ENCODE data around the gene FOSB. TPM values are rescaled to one million over a fixed set of nuclear protein-coding genes. Genes with fewer than 3 reads are reported as not detected.
"Not testable (repeated sequence)": the region's sequence is repeated elsewhere in the genome, so short reads cannot be mapped to it uniquely, and the experiment has no call there.

The FOSB gene
- 2.5 and 3.2 TPM in 2 replicates for total RNA-seq (2014; rRNA removed; shearing (Covaris generic); ENCODE audit: low replicate concordance)

GRCh38 chr19:45467456-45468158, at the start of gene FOSB:
Gene FOSB, plus strand, starts transcription at chr19:45467996. Its CDS starts 591 bp downstream, at chr19:45468587.
- in situ Hi-C loops (cut with HindIII; ENCODE audit: low pct_unique_long_range_greater_than_20kb, low sequenced_read_pairs), result no loop called here
- peak; percentile 91 for DNase-seq (ENCODE audit: low read depth)

DNA sequence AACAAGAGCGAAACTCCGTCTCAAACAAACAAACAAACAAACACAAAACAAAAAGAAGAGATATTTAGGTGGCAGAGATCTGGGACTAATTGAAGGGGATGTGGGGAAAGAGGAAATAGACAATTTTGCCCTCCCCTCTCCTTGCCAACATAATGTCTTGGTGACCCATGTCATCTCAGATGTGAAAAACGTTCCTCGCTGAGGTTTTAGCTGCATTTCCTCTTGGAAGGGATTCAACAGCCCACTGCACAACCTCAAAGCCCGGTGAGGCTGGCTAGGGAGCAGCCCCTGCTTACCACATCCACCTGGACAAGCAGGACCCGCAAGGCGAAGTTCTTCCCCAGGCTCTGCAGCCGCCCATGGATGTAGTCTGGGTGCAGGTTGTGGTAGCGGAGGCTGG, 49.0 kb upstream of the FOSB start:
- in situ Hi-C loops (cut with HindIII; ENCODE audit: low pct_unique_long_range_greater_than_20kb, low sequenced_read_pairs), result no loop called here

DNA sequence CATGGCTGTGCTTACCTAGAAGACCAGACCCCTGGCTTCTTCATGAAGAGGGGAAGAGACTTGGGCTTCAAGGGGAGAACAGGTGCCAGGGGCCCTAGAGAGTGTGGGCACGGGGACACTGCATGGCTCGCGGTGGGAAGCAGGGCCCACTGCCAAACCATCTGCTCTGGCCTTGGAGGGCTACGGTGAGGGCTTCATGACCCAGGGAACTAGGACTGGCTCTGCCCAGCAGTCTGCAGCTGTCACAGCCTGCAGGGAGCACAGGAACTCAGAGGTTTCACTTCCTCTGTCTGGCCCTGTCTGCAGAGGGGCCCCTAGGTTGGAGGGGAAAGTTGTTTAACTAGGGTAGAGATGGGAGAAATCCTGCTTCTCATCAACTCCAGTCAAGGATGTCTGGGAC, 48.4 kb upstream of the FOSB start:
- no peak for DNase-seq (ENCODE audit: low read depth)
- in situ Hi-C loops (cut with HindIII; ENCODE audit: low pct_unique_long_range_greater_than_20kb, low sequenced_read_pairs), result no loop called here

More for the DNA sequence above, 49.0 kb upstream of the FOSB start:
- DNase-seq (ENCODE audit: low read depth), result no peak

DNA sequence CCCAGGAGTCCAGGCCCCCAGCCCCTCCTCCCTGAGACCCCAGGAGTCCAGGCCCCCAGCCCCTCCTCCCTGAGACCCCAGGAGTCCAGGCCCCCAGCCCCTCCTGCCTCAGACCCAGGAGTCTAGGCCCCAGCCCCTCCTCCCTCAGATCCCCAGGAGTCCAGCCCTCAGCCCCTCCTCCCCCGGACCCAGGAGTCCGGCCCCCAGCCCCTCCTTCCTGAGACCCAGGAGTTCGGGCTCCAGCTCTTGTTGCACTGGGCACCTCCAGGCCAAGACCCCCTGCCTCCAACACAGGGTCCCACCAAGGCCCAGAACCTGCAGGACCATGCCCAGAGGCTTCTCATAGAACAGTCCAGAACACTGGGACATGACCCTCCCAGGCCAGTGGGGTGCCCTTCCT, 47.9 kb upstream of the FOSB start:
- no peak for DNase-seq (ENCODE audit: low read depth)
- in situ Hi-C loops (cut with HindIII; ENCODE audit: low pct_unique_long_range_greater_than_20kb, low sequenced_read_pairs), result no loop called here

DNA sequence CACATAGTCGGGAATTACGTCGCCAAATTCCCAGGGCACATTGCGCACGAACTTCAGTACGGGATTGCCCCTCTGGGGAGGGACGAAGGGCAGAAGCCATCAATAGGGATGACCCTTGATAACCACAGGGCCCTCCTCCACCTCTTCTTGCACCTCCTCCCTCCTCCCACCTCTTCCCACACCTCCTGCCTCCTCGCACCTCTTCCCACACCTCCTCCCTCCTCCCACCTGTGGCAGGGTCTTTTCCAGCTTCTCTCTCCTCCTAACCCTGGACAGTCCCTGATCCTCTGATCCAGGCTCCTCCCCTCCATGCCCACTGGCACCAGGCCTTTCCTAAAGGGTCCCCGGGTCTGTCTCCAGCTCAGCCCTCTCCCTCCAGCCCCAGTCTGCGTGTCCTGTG, 47.4 kb upstream of the FOSB start:
- no peak for DNase-seq (ENCODE audit: low read depth)
- in situ Hi-C loops (cut with HindIII; ENCODE audit: low pct_unique_long_range_greater_than_20kb, low sequenced_read_pairs), result no loop called here

DNA sequence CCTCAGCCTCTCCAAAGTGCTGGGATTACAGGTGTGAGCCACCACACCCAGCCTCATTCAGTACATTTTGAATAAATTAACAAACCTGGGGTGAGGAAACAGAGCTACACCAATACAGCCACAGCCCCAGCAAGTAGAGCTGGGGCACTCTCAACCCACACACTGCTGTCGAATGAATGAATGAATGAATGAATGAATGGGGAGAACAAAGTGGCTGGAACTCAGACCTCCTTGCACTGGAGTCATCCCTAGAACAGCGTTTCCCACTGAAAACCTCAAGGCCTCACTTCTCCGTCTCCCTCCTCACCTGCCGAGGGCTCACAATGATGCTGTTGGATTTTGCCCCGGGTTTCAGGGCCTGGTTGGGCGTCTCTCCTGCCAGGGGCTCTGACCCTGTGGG, 46.9 kb upstream of the FOSB start:
- no peak for DNase-seq (ENCODE audit: low read depth)

GRCh38 chr19:45421947-45422498, 45.8 kb upstream of the FOSB start:
- in situ Hi-C loops (cut with HindIII; ENCODE audit: low pct_unique_long_range_greater_than_20kb, low sequenced_read_pairs), result no loop called here
- DNase-seq (ENCODE audit: low read depth), result no peak

More for the DNA sequence above, 46.9 kb upstream of the FOSB start:
- in situ Hi-C loops (cut with HindIII; ENCODE audit: low pct_unique_long_range_greater_than_20kb, low sequenced_read_pairs), result no loop called here

DNA sequence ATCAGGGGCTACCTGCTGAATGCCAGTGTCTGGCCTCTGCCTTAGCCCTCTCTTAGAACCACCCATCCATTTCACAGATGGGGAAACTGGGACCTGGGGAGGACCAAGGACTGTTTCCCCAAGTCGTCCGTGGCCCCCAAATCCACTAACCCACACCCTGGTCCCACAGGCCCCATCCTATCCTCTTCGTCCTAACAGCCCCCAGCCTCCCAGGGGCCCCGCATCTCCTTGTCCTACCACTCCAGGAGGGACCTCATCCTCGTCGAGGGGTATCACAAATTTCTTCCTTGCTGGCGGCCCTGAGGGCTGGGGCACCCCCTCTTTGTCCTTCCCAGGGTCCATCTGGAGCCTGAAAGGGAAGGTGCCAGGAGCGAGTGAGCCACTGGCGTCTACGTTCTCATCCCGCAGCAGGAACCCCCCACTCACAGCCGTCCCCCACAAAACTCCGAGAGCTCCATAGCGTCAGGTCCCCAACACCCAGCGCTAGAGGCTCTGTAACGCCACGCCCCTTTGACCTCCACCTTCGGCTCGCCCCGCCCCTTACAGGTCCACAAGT, 44.7 kb upstream of the FOSB start:
- no peak for DNase-seq (ENCODE audit: low read depth)
- in situ Hi-C loops (cut with HindIII; ENCODE audit: low pct_unique_long_range_greater_than_20kb, low sequenced_read_pairs), result no loop called here

DNA sequence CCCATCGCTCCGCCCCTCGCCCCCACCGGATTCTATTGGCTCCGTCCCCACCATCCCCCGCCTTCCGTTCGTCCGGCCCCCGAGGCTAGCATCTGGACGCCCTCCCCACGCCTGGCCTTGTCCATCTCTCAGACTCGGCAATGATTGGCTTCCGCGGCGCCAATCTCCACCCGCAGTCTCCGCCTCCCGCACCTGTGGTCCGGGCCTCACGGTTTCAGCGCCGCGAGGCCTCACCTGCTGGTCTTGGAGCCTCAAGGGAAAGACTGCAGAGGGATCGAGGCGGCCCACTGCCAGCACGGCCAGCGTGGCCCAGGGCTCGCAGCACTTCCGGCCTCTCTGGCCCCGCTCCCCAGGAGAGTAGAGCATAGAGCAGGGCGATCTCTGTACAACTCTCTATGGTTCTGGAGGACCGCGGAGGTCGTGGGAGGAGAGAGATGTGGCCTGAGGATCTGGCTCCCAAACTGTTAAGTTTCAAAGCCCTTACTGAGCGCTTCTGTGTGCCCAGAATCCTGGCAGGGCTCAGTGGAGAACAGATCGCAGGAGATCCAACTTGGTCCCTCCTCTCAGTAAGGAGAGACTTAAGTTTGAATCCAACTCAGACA, 44.1 kb upstream of the FOSB start, which contains the start of gene ERCC1:
Gene ERCC1 (minus strand): TSS at position 329 of the 602 bp plus-strand sequence. CDS start 543 bp downstream, outside the sequence.
- DNase-seq (ENCODE audit: low read depth), result peak; percentile 99
- in situ Hi-C loops (cut with HindIII; ENCODE audit: low pct_unique_long_range_greater_than_20kb, low sequenced_read_pairs), result no loop called here

- peak; percentile 90 for DNase-seq (ENCODE audit: low read depth)
- in situ Hi-C loops (cut with HindIII; ENCODE audit: low pct_unique_long_range_greater_than_20kb, low sequenced_read_pairs), result no loop called here
Observed at GRCh38 chr19:45424191-45425058, 43.4 kb upstream of the FOSB start.

GRCh38 chr19:45428384-45429231, 39.2 kb upstream of the FOSB start:
- DNase-seq (ENCODE audit: low read depth), result no peak
- in situ Hi-C loops (cut with HindIII; ENCODE audit: low pct_unique_long_range_greater_than_20kb, low sequenced_read_pairs), result no loop called here

DNA sequence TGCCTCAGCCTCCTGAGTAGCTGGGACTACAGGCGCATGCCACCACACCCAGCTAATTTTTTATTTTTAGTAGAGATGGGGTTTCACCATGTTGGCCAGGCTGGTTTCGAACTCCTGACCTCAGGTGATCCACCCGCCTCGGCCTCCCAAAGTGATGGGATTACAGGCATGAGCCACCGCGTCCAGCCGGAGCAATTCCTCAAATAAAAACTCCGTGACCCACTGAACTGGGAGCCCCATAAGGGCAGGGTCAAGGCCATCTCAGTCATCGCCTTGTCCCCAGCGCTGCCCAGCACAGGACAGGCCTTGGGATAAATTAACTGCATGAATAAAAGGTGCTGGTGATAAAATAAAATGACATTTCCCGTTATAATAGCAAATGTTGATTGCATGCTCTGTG, 37.9 kb upstream of the FOSB start:
- in situ Hi-C loops (cut with HindIII; ENCODE audit: low pct_unique_long_range_greater_than_20kb, low sequenced_read_pairs); DNase-seq (ENCODE audit: low read depth): not testable (repeated sequence)

- in situ Hi-C loops (cut with HindIII; ENCODE audit: low pct_unique_long_range_greater_than_20kb, low sequenced_read_pairs), result not testable (repeated sequence)
Observed at GRCh38 chr19:45431008-45431407, 36.8 kb upstream of the FOSB start.

GRCh38 chr19:45432543-45432942, 35.3 kb upstream of the FOSB start:
- in situ Hi-C loops (cut with HindIII; ENCODE audit: low pct_unique_long_range_greater_than_20kb, low sequenced_read_pairs); DNase-seq (ENCODE audit: low read depth): not testable (repeated sequence)

More at GRCh38 chr19:45431008-45431407, 36.8 kb upstream of the FOSB start:
- not testable (repeated sequence) for DNase-seq (ENCODE audit: low read depth)

GRCh38 chr19:45437328-45437727, 30.5 kb upstream of the FOSB start:
- in situ Hi-C loops (cut with HindIII; ENCODE audit: low pct_unique_long_range_greater_than_20kb, low sequenced_read_pairs), result no loop called here
- DNase-seq (ENCODE audit: low read depth), result no peak

- no peak for DNase-seq (ENCODE audit: low read depth)
- in situ Hi-C loops (cut with HindIII; ENCODE audit: low pct_unique_long_range_greater_than_20kb, low sequenced_read_pairs), result no loop called here
Observed at GRCh38 chr19:45439190-45439568, 28.6 kb upstream of the FOSB start.

DNA sequence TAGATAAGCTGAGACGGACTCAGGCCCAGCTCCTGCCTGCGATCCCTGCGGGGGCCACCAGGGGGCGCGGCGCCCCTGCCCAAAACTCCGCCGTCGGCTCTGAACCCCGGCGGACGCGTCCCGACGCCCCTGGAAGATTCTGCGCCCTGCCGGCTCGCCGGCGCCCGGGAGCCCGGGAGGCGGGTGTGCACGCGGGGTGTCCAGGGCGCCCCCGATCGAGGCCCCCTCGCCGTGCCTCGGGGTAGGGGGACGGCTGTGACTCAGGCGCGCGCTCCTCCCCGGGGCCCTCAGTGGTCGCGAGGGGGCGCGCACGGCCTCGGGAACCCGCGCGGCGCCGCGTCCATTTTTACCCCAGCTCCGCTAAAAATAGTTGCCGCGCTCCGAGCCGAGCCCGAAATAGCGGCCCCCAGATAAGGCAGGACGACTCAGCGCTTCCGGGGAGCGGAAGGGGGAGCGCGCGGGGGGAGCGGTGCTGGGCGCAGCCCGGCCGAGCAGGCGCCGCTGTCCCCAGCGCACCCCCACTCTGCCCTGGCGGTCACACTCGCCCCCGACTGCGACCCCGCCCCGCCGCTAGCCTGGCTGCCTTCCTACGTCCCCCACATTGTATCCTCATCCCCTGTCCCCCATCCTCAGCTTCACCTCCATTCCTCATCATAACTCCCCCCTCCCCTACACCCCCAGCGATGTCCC, 28.1 kb upstream of the FOSB start:
- in situ Hi-C loops (cut with HindIII; ENCODE audit: low pct_unique_long_range_greater_than_20kb, low sequenced_read_pairs), result no loop called here
- DNase-seq (ENCODE audit: low read depth), result peak; percentile 85
